DND-41 (cell line): ENCODE measurements around the gene NUAK2.

Experiments
- CTCF ChIP-seq: IDR thresholded peaks from 2 replicates; pipeline ENCODE4 v1.5.1; 2012; ENCODE audit warnings: borderline replicate concordance, low read length, moderate library complexity, mild to moderate bottlenecking; ENCODE audit not compliant: poor library complexity, severe bottlenecking; ENCODE audit errors: extremely low read depth
- EZH2 ChIP-seq: IDR thresholded peaks from 3 replicates; pipeline ENCODE4 v1.6.1; 2012; ENCODE audit warnings: borderline replicate concordance, low read depth, mild to moderate bottlenecking, moderate library complexity, low read length, inconsistent platforms; ENCODE audit not compliant: severe bottlenecking

- TF ChIP-seq CTCF (no peak), EZH2 (no peak)
Observed at GRCh38 chr1:205358579-205358978, 37.0 kb upstream of the NUAK2 start.
